C4-2B (cell line): ENCODE measurements around the gene OPCML.

Experiments
- ZFX ChIP-seq: fragments of 450-650 bp; IDR thresholded peaks from 2 replicates; pipeline ENCODE4 v1.6.1; 2017
- TF ChIP-seq, protein P1 (sequence below): fragments of 450-650 bp; conservative IDR thresholded peaks from 2 replicates; pipeline ENCODE4 v1.5.1; 2017; ENCODE audit warnings: mild to moderate bottlenecking

DNA sequence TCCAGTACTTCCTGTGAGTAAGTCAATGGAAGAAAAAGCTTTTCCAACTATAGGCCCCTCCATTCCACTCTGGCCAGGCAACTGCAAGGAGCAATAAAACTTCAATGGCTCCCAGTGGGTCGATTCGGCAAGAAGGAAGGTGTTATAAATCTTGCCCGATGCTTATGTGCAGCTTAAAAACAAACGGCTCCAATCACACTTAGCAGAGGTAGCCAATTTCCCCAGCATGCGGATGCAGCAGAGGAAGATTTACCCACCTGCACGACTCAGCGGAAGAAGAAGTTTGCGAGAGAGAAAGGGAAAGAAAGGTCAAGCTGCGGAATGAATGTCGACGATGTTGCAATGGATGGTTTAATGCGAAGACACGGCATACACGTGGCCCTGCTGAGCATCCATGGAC is 141.5 kb downstream of the OPCML start:
- TF ChIP-seq, protein P1, sequence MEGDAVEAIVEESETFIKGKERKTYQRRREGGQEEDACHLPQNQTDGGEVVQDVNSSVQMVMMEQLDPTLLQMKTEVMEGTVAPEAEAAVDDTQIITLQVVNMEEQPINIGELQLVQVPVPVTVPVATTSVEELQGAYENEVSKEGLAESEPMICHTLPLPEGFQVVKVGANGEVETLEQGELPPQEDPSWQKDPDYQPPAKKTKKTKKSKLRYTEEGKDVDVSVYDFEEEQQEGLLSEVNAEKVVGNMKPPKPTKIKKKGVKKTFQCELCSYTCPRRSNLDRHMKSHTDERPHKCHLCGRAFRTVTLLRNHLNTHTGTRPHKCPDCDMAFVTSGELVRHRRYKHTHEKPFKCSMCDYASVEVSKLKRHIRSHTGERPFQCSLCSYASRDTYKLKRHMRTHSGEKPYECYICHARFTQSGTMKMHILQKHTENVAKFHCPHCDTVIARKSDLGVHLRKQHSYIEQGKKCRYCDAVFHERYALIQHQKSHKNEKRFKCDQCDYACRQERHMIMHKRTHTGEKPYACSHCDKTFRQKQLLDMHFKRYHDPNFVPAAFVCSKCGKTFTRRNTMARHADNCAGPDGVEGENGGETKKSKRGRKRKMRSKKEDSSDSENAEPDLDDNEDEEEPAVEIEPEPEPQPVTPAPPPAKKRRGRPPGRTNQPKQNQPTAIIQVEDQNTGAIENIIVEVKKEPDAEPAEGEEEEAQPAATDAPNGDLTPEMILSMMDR, result no peak
- no peak for TF ChIP-seq ZFX
